Measurements from ENCODE around the gene YTHDF2.

DNA sequence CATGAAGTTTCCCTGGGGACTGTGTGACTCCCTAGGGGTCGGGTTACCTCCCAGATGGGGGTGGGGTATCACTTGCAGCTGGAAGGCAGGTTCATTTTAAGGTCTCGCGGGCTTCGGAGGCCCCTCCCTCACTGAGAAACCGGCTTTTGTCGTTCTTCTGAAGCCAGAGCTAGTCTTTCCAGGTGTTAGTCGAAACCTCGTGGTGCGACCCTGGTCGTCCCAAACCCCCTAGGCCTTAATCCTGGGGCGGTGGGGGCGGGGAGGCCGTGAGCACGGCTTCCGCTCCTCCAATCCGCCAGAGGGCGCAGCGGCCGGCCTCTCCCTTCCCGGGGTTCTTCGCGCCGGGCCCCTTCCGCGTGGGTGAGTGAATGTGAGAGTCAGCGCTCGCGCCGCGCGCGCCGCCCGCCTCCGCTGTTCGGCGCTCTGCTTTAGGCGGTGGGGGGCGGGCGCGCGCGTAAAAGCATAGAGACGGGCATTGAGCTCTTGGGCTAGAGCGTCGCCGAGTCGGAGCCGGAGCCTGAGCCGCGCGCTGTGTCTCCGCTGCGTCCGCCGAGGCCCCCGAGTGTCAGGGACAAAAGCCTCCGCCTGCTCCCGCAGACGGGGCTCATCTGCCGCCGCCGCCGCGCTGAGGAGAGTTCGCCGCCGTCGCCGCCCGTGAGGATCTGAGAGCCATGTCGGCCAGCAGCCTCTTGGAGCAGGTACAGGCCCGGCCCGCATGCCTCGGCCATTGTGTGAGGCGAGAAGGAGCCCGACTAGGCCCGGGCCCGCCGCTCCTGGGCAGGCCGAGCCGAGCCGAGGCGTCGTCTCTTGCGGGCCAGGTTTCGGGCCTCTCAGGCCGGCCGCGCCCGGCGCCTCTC lies at the start of gene YTHDF2:
- peak; percentile 97; the same call in 1 of the 2 replicates for TF ChIP-seq GATAD2B (IDR thresholded peaks at IDR 0.05; ENCODE audit: borderline replicate concordance)
- TF ChIP-seq SMARCA4 (IDR thresholded peaks at IDR 0.05), result peak; percentile 18; the same call in 1 of the 2 replicates
- peak; percentile 82 for TF ChIP-seq SMARCE1 (IDR thresholded peaks at IDR 0.05)
- TF ChIP-seq, protein P1, sequence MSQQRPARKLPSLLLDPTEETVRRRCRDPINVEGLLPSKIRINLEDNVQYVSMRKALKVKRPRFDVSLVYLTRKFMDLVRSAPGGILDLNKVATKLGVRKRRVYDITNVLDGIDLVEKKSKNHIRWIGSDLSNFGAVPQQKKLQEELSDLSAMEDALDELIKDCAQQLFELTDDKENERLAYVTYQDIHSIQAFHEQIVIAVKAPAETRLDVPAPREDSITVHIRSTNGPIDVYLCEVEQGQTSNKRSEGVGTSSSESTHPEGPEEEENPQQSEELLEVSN (IDR thresholded peaks at IDR 0.05; ENCODE audit: borderline replicate concordance in 1 of 2, extremely low read depth in 1 of 2, insufficient read depth in 1 of 2, insufficient read length in 1 of 2, low read depth in 1 of 2, low read length in 1 of 2, poor library complexity in 1 of 2, severe bottlenecking in 1 of 2), result peak; percentile 71 to 81
- TF ChIP-seq CBFB (CRISPR knock-in tag; IDR thresholded peaks at IDR 0.05), result no peak
- TF ChIP-seq POLR2A (conservative IDR thresholded peaks at IDR 0.05), result peak; percentile 86
- peak in 2 of 3 experiments; percentile 60 to 74 for TF ChIP-seq YY1 (IDR thresholded peaks at IDR 0.05; ENCODE audit: borderline replicate concordance in 1 of 3, control insufficient read depth in 1 of 3, extremely low read depth in 1 of 3, insufficient read depth in 3 of 3, insufficient read length in 1 of 3, insufficient replicate concordance in 2 of 3, low read depth in 1 of 3, low read length in 2 of 3)
- 0 out of 2 replicates have a peak, but pooled peaks have one; percentile 67 for TF ChIP-seq FOXP4 (CRISPR knock-in tag; IDR thresholded peaks at IDR 0.05; ENCODE audit: borderline replicate concordance)
- TF ChIP-seq, protein P2, sequence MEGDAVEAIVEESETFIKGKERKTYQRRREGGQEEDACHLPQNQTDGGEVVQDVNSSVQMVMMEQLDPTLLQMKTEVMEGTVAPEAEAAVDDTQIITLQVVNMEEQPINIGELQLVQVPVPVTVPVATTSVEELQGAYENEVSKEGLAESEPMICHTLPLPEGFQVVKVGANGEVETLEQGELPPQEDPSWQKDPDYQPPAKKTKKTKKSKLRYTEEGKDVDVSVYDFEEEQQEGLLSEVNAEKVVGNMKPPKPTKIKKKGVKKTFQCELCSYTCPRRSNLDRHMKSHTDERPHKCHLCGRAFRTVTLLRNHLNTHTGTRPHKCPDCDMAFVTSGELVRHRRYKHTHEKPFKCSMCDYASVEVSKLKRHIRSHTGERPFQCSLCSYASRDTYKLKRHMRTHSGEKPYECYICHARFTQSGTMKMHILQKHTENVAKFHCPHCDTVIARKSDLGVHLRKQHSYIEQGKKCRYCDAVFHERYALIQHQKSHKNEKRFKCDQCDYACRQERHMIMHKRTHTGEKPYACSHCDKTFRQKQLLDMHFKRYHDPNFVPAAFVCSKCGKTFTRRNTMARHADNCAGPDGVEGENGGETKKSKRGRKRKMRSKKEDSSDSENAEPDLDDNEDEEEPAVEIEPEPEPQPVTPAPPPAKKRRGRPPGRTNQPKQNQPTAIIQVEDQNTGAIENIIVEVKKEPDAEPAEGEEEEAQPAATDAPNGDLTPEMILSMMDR (IDR thresholded peaks at IDR 0.05 in 2 of 3, conservative IDR thresholded peaks at IDR 0.05 in 1 of 3; ENCODE audit: insufficient read depth in 2 of 3, low read depth in 1 of 3, low read length in 3 of 3), result peak; percentile 82 to 95 (median 86)
- no peak for TF ChIP-seq THRB (CRISPR knock-in tag; conservative IDR thresholded peaks at IDR 0.05)
- peak; percentile 27; the same call in 1 of the 2 replicates for TF ChIP-seq SMARCC2 (IDR thresholded peaks at IDR 0.05; ENCODE audit: low read depth)
- peak; percentile 95 for TF ChIP-seq ETV1 (tag; conservative IDR thresholded peaks at IDR 0.05; ENCODE audit: low read depth)
- TF ChIP-seq HDAC6 (IDR thresholded peaks at IDR 0.05; ENCODE audit: low read depth, low read length), result no peak
